AG09309 (cell line): ENCODE measurements around the gene APBA2.

Source experiments
- DNase-seq: peaks from one replicate; pipeline ENCODE4 v3.0.0-alpha.2; 2010; ENCODE audit warnings: low read depth
- H3K4me3 ChIP-seq: 2 replicates; pipeline ENCODE4 v1.5.1; 2011; ENCODE audit warnings: mild to moderate bottlenecking, low read depth, low read length, moderate library complexity; ENCODE audit not compliant: control insufficient read depth
- CTCF ChIP-seq: IDR thresholded peaks from 2 replicates; pipeline ENCODE4 v1.5.1; 2011; ENCODE audit warnings: mild to moderate bottlenecking, low read depth, low read length, inconsistent platforms; ENCODE audit not compliant: insufficient read depth, control insufficient read depth; ENCODE audit errors: missing control alignments

The APBA2 gene

DNA sequence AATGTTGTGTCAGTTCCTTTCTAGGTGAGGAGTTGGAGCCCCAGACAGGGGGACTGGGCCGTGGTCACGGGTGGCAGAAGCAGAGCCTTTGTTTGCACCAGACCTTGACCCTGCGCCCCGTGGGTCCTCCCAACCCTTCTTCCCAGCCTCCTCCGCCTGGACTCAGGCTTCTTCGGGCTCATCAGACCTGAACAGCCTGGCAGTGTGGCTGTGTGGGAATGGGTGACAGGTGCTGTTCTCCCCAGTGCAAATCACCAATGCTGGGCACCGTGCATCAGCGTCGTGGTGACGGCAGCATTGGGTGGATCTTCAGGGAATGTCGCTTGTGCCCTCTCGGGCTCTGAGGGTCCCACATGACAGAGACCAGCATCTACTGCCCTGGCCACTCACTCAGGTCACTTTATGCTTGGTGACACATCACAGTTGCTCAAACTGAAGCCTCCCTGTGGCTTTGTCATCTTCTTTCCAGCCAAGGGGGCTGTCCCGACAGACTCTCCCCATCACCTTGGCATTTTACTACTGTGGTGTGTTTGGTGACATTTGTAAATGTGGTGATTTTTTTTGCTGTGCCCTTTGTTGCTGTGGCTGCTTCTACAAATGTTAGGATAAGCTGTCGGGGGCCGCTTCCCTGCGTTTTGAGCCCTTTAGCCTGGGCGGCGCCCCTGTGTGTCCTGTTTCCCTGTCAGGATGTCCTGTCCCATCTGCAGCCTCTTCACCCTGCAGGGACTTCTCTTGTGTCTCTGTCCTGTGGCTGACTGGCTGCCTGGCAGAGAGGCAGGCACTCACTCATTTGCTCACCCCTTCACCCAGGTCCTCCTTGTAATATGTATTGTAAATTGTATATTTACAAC, 14.5 kb downstream of the APBA2 start:
- H3K4me3 ChIP-seq = no peak overlapping the region
- no peak for DNase-seq
- no peak for TF ChIP-seq CTCF

DNA sequence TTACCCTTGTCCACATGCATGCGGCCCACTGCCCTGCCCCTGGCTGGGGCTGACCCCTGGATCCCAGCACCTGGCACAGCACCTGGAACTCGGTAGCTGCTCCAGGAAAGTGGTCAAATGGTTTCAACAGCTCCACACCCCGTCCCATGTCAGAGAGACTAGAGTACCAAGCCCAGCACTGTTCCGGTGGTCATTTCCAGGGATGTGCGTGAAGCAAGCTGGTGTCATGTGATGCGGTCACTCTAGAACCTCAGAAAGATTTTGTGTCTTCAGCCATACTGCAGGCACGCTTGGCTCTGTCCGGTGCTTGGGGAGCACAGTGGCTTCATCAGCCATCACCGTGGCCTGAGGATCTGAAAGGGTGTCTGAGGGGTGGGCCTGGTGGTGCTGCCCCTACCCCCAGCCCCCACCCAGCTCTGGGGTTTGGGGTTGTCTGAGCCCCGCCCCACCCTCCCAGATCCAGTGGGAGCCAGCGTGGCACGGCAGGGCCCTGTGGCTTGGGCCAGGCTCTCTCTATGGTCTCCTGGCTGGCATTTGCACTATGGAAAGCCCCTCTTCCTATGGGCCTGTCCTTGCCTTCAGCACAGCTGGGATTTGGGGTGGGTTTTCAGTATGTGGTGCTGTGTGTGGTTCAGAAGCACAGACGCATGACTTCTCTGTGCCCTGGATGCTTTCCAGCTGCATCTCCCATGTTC, 15.3 kb downstream of the APBA2 start:
- no peak for DNase-seq
- no peak for TF ChIP-seq CTCF
- H3K4me3 ChIP-seq = no peak overlapping the region

- TF ChIP-seq CTCF = no peak
- no peak overlapping the region for H3K4me3 ChIP-seq
- DNase-seq = no peak
Observed at GRCh38 chr15:28901587-28901980, 15.8 kb downstream of the APBA2 start.

GRCh38 chr15:28901987-28902745, 16.4 kb downstream of the APBA2 start:
- TF ChIP-seq CTCF = no peak

DNA sequence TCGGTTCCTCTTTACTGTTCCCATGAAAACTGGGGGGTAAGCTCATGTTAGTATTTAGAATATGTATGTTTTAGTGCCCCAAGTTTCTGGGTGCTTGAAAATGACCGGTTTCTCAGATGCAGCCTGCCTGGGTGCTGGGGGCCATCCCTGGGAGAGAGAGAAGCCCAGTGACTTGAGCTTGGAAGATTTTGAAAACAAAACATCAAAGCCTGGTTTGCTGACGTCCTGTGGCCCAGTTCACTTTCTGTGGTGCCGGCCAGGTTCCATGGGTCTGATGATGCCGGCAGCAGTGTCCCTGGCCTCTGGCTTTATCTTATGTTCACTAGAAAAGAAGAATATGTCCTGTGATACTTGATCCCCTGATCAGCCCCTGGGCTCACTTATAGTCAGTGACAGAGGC, 17.1 kb downstream of the APBA2 start:
- no peak for DNase-seq
- H3K4me3 ChIP-seq = no peak overlapping the region
- TF ChIP-seq CTCF = no peak

More at GRCh38 chr15:28901987-28902745, 16.4 kb downstream of the APBA2 start:
- no peak overlapping the region for H3K4me3 ChIP-seq
- DNase-seq = no peak

DNA sequence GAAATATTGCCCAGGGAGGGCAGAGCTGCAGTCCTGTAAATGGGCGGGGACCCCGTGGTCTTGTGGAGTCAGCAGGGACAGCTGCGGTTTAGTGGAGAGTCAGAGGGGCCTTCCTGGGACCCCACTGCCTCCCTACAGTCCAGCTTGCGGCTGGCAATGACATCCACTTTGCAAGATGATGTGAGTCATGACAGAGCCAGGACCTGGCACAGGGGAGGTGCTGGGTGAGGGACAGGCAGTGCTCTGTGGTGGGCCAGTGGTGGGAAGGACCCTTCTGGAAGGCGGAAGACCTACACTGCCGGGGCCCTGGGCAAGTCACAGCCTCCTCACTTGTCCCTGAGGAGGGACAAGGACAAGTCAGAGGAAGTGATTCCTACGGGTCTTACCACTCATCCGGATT, 17.8 kb downstream of the APBA2 start:
- no peak for TF ChIP-seq CTCF
- no peak overlapping the region for H3K4me3 ChIP-seq
- no peak for DNase-seq
